Sigmoid colon (tissue), 3 donors: ENCODE measurements around the gene CHIT1.

Source experiments
- CTCF ChIP-seq, 4 experiments: fragments of 450-650 bp in 3 of 4; fragments of 200-600 bp in 1 of 4; IDR thresholded peaks; one replicate each; pipeline ENCODE4 v1.5.1; 2016 to 2019; ENCODE audit warnings: antibody characterized with exemption in 4 of 4, mild to moderate bottlenecking in 3 of 4, moderate library complexity in 2 of 4
- POLR2A ChIP-seq, 2 donors: fragments of 450-650 bp; IDR thresholded peaks; one replicate each; pipeline ENCODE4 v1.6.1; 2016; ENCODE audit warnings: antibody characterized with exemption in 2 of 2, mild to moderate bottlenecking in 2 of 2, moderate library complexity in 2 of 2

GRCh38 chr1:203268901-203269653 is 39.6 kb upstream of the CHIT1 start:
- TF ChIP-seq POLR2A (IDR thresholded peaks at IDR 0.05) (no peak), CTCF (IDR thresholded peaks at IDR 0.05) (peak; percentile 72 to 97 (median 92))
